HCT116 (cell line): ENCODE results near the gene VSTM1. TPM values are rescaled to one million over a fixed set of nuclear protein-coding genes. Genes with fewer than 3 reads are reported as not detected.

ENCODE experiments used
- ATAC-seq: fragments of 200-7000 bp; cut with Tn5 transposase; 2 replicates; pipeline ENCODE4 v1.9.1; 2020; ENCODE audit warnings: mild to moderate bottlenecking, moderate library complexity
- BruUV-seq: library from RNA; stranded (reverse); fragments of 400-500 nt; replicated peaks from 2 replicates; lab custom pipeline; 2021; lab: Mats Ljungman, UMichigan
- CTCF ChIA-PET: fragments of 300-600 bp; sonication (Branson Sonifier 250); formaldehyde crosslinking; loops from one replicate; lab custom pipeline; 2021; ENCODE audit warnings: antibody characterized with exemption; lab: Charles Lee
- POLR2A ChIA-PET: fragments of 300-600, 350-600 bp; sonication (Branson Sonifier 250); formaldehyde crosslinking; loops from one replicate; lab custom pipeline; 2021; ENCODE audit warnings: antibody characterized with exemption; lab: Charles Lee
- RAD21 ChIA-PET, 2 experiments: fragments of 300-600 bp; sonication (Branson Sonifier 250); formaldehyde crosslinking; loops; one replicate each; lab custom pipeline; 2023; ENCODE audit warnings: low total read pairs in 2 of 2; ENCODE audit not compliant: uncharacterized antibody in 2 of 2, unreplicated experiment in 2 of 2, low non-redundant PET in 1 of 2; lab: Charles Lee
- DNase-seq: peaks from one replicate; pipeline ENCODE4 v3.0.0-alpha.2; 2010; ENCODE audit warnings: low read depth, low spot score
- H2AFZ ChIP-seq: fragments of 200-600 bp; shearing (Covaris generic), sonication (generic); 2 replicates; pipeline ENCODE4 v1.6.1; 2017; ENCODE audit warnings: low read depth, mixed run types, mixed read lengths, antibody characterized with exemption, low read length; ENCODE audit not compliant: poor library complexity, severe bottlenecking
- H3K27ac ChIP-seq: 2 replicates; pipeline ENCODE4 v1.5.1; 2012; ENCODE audit warnings: low read depth, low read length
- H3K27me3 ChIP-seq: fragments of 200-600 bp; sonication (generic); 2 replicates; pipeline ENCODE4 v1.6.1; 2016; ENCODE audit warnings: mixed run types, low read length, mixed read lengths; ENCODE audit not compliant: insufficient read depth
- H3K36me3 ChIP-seq, 2 experiments: fragments of 200-500 bp in 1 of 2; fragments of 200-600 bp in 1 of 2; sonication (Bioruptor generic) in 1 of 2; sonication (generic) in 1 of 2; 2 replicates each; pipeline versions ENCODE4 v1.5.1 to v1.6.1; 2014 to 2016; ENCODE audit warnings: low read length in 2 of 2, inconsistent platforms in 1 of 2, mixed read lengths in 1 of 2, mixed run types in 1 of 2; ENCODE audit not compliant: insufficient read depth in 2 of 2, control insufficient read depth in 1 of 2
- H3K4me1 ChIP-seq, 2 experiments: fragments of 200-600 bp in 1 of 2; sonication (generic) in 1 of 2; 2 replicates each; pipeline versions ENCODE4 v1.5.1 to v1.6.1; 2012 to 2017; ENCODE audit warnings: low read length in 2 of 2, inconsistent platforms in 1 of 2, mild to moderate bottlenecking in 1 of 2, mixed read lengths in 1 of 2, mixed run types in 1 of 2, moderate library complexity in 1 of 2; ENCODE audit not compliant: insufficient read depth in 2 of 2, control insufficient read depth in 1 of 2
- H3K4me2 ChIP-seq: fragments of 200-600 bp; sonication (generic); 2 replicates; pipeline ENCODE4 v1.6.1; 2017; ENCODE audit warnings: mixed run types, low read length, mixed read lengths
- H3K4me3 ChIP-seq, 2 experiments: fragments of 200-600 bp in 1 of 2; sonication (generic) in 1 of 2; replicated peaks in 1 of 2; 2 replicates each; pipeline ENCODE4 v1.5.1; 2011 to 2016; ENCODE audit warnings: low read length in 2 of 2, control low read depth in 1 of 2, low read depth in 1 of 2, mild to moderate bottlenecking in 1 of 2, mixed read lengths in 1 of 2, mixed run types in 1 of 2
- H3K79me2 ChIP-seq: fragments of 200-600 bp; sonication (generic); 2 replicates; pipeline ENCODE4 v1.6.1; 2017; ENCODE audit warnings: mild to moderate bottlenecking, mixed run types, low read length, moderate library complexity, mixed read lengths; ENCODE audit not compliant: insufficient read depth
- H3K9ac ChIP-seq: fragments of 200-600 bp; sonication (generic); 2 replicates; pipeline ENCODE4 v1.6.1; 2016; ENCODE audit warnings: low read length, mixed read lengths
- H3K9me2 ChIP-seq: fragments of 200-600 bp; sonication (generic), shearing (Covaris generic); 2 replicates; pipeline ENCODE4 v1.6.1; 2017; ENCODE audit warnings: mixed run types, mild to moderate bottlenecking, moderate library complexity; ENCODE audit not compliant: insufficient read depth
- H3K9me3 ChIP-seq, 2 experiments: fragments of 200-500 bp in 1 of 2; fragments of 200-600 bp in 1 of 2; sonication (Bioruptor generic) in 1 of 2; sonication (generic) in 1 of 2; 2 replicates each; pipeline ENCODE4 v1.6.1; 2014 to 2017; ENCODE audit warnings: low read length in 2 of 2, mixed read lengths in 2 of 2, inconsistent platforms in 1 of 2, low read depth in 1 of 2, mild to moderate bottlenecking in 1 of 2, mixed run types in 1 of 2, moderate library complexity in 1 of 2; ENCODE audit not compliant: control insufficient read depth in 1 of 2, insufficient read depth in 1 of 2
- H4K20me1 ChIP-seq: fragments of 200-600 bp; sonication (generic), shearing (Covaris generic); 2 replicates; pipeline ENCODE4 v1.6.1; 2017; ENCODE audit warnings: mixed run types, mild to moderate bottlenecking, moderate library complexity; ENCODE audit not compliant: insufficient read depth
- CBX3 ChIP-seq: IDR thresholded peaks from 2 replicates; pipeline ENCODE4 v1.6.1; 2012; ENCODE audit warnings: low read depth
- EGR1 ChIP-seq: IDR thresholded peaks from 2 replicates; pipeline ENCODE4 v1.6.1; 2012; ENCODE audit warnings: low read depth
- ELF1 ChIP-seq: IDR thresholded peaks from 2 replicates; pipeline ENCODE4 v1.6.1; 2012; ENCODE audit warnings: low read depth, borderline replicate concordance
- EZH2 ChIP-seq: fragments of 200-600 bp; sonication (generic); IDR thresholded peaks from 2 replicates; pipeline ENCODE4 v1.6.1; 2017; ENCODE audit warnings: antibody characterized with exemption, mixed run types
- FOSL1 ChIP-seq: IDR thresholded peaks from 2 replicates; pipeline ENCODE4 v1.6.1; 2012; ENCODE audit warnings: low read depth
- JUND ChIP-seq: IDR thresholded peaks from 2 replicates; pipeline ENCODE4 v1.6.1; 2012
- POLR2A ChIP-seq: IDR thresholded peaks from 2 replicates; pipeline ENCODE4 v1.7.0; 2011; ENCODE audit warnings: borderline replicate concordance; ENCODE audit not compliant: insufficient read depth, insufficient read length; ENCODE audit errors: extremely low read depth
- POLR2AphosphoS5 ChIP-seq: IDR thresholded peaks from 2 replicates; pipeline ENCODE4 v1.6.1; 2011; ENCODE audit warnings: mild to moderate bottlenecking, low read depth, low read length, moderate library complexity
- SIN3A ChIP-seq: IDR thresholded peaks from 2 replicates; pipeline ENCODE4 v1.6.1; 2012; ENCODE audit warnings: low read depth
- SP1 ChIP-seq: IDR thresholded peaks from 2 replicates; pipeline ENCODE4 v1.6.1; 2012; ENCODE audit warnings: low read depth
- SRF ChIP-seq: IDR thresholded peaks from 2 replicates; pipeline ENCODE4 v1.6.1; 2012; ENCODE audit warnings: low read depth
- YY1 ChIP-seq: IDR thresholded peaks from 2 replicates; pipeline ENCODE4 v1.6.1; 2011; ENCODE audit warnings: low read length, low read depth, moderate library complexity, mild to moderate bottlenecking; ENCODE audit not compliant: insufficient replicate concordance; ENCODE audit errors: extremely low read depth
- ZNF274 ChIP-seq: fragments of 200-500 bp; sonication (Bioruptor generic); IDR thresholded peaks from 2 replicates; pipeline ENCODE4 v1.6.1; 2014; ENCODE audit warnings: mild to moderate bottlenecking, low read depth, low read length, inconsistent platforms
- intact Hi-C: fragments of 100-400 bp; cut with micrococcal nuclease; formaldehyde crosslinking; loops from 2 replicates; pipeline ENCODE4 v1.10.0; 2022
- total RNA-seq: library from RNA; stranded (reverse); gene quantifications from one replicate; pipeline ENCODE4 v1.2.1, GENCODE V29; 2021; ENCODE audit not compliant: unreplicated experiment
- TF ChIP-seq, protein P1 (sequence below): IDR thresholded peaks from 2 replicates; pipeline ENCODE4 v1.6.1; 2011; ENCODE audit warnings: mild to moderate bottlenecking, low read length, moderate library complexity; ENCODE audit not compliant: insufficient replicate concordance; ENCODE audit errors: extremely low read depth

Gene VSTM1
- total RNA-seq, 1 experiment from 2014 or later = not detected

GRCh38 chr19:54108496-54108895, 44.8 kb upstream of the VSTM1 start:
- Histone ChIP-seq H3K79me2 (peaks cover 25% of the 10 kb centered on the region), H3K9me2 (no peaks in the 10 kb centered on the region), H3K9me3 (no peaks in the 10 kb centered on the region), H3K4me1 (no peaks in the 10 kb centered on the region), H3K27ac (no peak overlapping the region), H4K20me1 (no peaks in the 10 kb centered on the region), H2AFZ (no peak overlapping the region), H3K36me3 (peaks cover 28 to 29% of the 10 kb centered on the region in 2 experiments; a peak in 3 of 4 replicates), H3K4me3 (no peak overlapping the region), H3K4me2 (no peak overlapping the region), H3K27me3 (no peaks in the 10 kb centered on the region), H3K9ac (no peak overlapping the region)
- ChIA-PET CTCF (no interaction called here), RAD21 (no interaction called here), POLR2A (no interaction called here)
- DNase-seq (no peak), ATAC-seq (no peak)
- BruUV-seq = no TSS peak
- TF ChIP-seq, protein P1, sequence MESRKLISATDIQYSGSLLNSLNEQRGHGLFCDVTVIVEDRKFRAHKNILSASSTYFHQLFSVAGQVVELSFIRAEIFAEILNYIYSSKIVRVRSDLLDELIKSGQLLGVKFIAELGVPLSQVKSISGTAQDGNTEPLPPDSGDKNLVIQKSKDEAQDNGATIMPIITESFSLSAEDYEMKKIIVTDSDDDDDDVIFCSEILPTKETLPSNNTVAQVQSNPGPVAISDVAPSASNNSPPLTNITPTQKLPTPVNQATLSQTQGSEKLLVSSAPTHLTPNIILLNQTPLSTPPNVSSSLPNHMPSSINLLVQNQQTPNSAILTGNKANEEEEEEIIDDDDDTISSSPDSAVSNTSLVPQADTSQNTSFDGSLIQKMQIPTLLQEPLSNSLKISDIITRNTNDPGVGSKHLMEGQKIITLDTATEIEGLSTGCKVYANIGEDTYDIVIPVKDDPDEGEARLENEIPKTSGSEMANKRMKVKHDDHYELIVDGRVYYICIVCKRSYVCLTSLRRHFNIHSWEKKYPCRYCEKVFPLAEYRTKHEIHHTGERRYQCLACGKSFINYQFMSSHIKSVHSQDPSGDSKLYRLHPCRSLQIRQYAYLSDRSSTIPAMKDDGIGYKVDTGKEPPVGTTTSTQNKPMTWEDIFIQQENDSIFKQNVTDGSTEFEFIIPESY = no peak
- TF ChIP-seq YY1 = no peak
- TF ChIP-seq CBX3 = no peak
- no peak for TF ChIP-seq ELF1
- TF ChIP-seq SIN3A = no peak
- no peak for TF ChIP-seq FOSL1
- TF ChIP-seq EGR1 = no peak
- no peak for TF ChIP-seq POLR2AphosphoS5
- no peak for TF ChIP-seq ZNF274
- TF ChIP-seq EZH2 = no peak
- no peak for TF ChIP-seq SRF
- no peak for TF ChIP-seq POLR2A
- TF ChIP-seq JUND = no peak
- no peak for TF ChIP-seq SP1
- intact Hi-C loops = no loop called here
